GM18951 (cell line): ENCODE data around the gene USP34.
"Not testable (repeated sequence)": the region's sequence is repeated elsewhere in the genome, so short reads cannot be mapped to it uniquely, and the experiment has no call there.

Experiments
- POLR2A ChIP-seq: IDR thresholded peaks from 4 replicates; pipeline ENCODE4 v1.6.1; 2011; ENCODE audit warnings: mild to moderate bottlenecking; ENCODE audit not compliant: insufficient read length, insufficient read depth; ENCODE audit errors: extremely low read depth
- in situ Hi-C: fragments of 300-500 bp; cut with MboI; formaldehyde crosslinking; loops from one replicate; pipeline ENCODE4 v1.12.0; 2022; ENCODE audit warnings: low sequenced_read_pairs, mixed read lengths, inconsistent platforms; ENCODE audit not compliant: unreplicated experiment

USP34 gene

GRCh38 chr2:61157371-61158003 lies 313.4 kb downstream of the USP34 start:
- in situ Hi-C loops = no loop called here
- TF ChIP-seq POLR2A = no peak

GRCh38 chr2:61151436-61151835 lies 319.5 kb downstream of the USP34 start:
- in situ Hi-C loops = no loop called here
- TF ChIP-seq POLR2A = no peak

- in situ Hi-C loops = no loop called here
- no peak for TF ChIP-seq POLR2A
These were observed 321.8 kb downstream of the USP34 start for GRCh38 chr2:61149074-61149473.

GRCh38 chr2:61148091-61148490 lies 322.8 kb downstream of the USP34 start:
- in situ Hi-C loops = not testable (repeated sequence)

- in situ Hi-C loops = no loop called here
- TF ChIP-seq POLR2A = no peak
These were observed 324.9 kb downstream of the USP34 start for GRCh38 chr2:61145990-61146389.

- peak; percentile 87 for TF ChIP-seq POLR2A
- in situ Hi-C loops = no loop called here
These were observed 326.1 kb downstream of the USP34 start for GRCh38 chr2:61144697-61145268.

- in situ Hi-C loops = no loop called here
These were observed 329.7 kb downstream of the USP34 start for GRCh38 chr2:61141151-61141550.

GRCh38 chr2:61138859-61139258 lies 332.0 kb downstream of the USP34 start:
- in situ Hi-C loops = no loop called here

More at GRCh38 chr2:61141151-61141550, 329.7 kb downstream of the USP34 start:
- TF ChIP-seq POLR2A = no peak

More at GRCh38 chr2:61138859-61139258, 332.0 kb downstream of the USP34 start:
- TF ChIP-seq POLR2A = no peak
